Liver (tissue), 9 donors: ENCODE results near the gene P4HA1. TPM values are rescaled to one million over a fixed set of nuclear protein-coding genes. Genes with fewer than 3 reads are reported as not detected.

Experiments
- DNase-seq: peaks from one replicate; pipeline ENCODE4 v3.0.0-alpha.2; 2017; ENCODE audit warnings: low spot score
- H3K27ac ChIP-seq, 2 donors: one replicate each; pipeline ENCODE4 v1.7.0; 2013; ENCODE audit warnings: inconsistent platforms in 2 of 2, low read length in 2 of 2, control low read depth in 1 of 2, low read depth in 1 of 2, mild to moderate bottlenecking in 1 of 2
- H3K27me3 ChIP-seq, 4 donors: one replicate each; pipeline versions ENCODE4 v1.6.1 to v1.7.0; 2013; ENCODE audit warnings: low read length in 3 of 4, inconsistent platforms in 1 of 4, mild to moderate bottlenecking in 1 of 4, moderate library complexity in 1 of 4; ENCODE audit not compliant: control insufficient read depth in 4 of 4, insufficient read depth in 4 of 4
- H3K36me3 ChIP-seq, 4 donors: one replicate each; pipeline versions ENCODE4 v1.6.1 to v1.7.0; 2013; ENCODE audit warnings: low read length in 3 of 4, mild to moderate bottlenecking in 3 of 4, low read depth in 1 of 4, moderate library complexity in 1 of 4; ENCODE audit not compliant: control insufficient read depth in 4 of 4, insufficient read depth in 3 of 4
- H3K4me1 ChIP-seq, 4 donors: one replicate each; pipeline versions ENCODE4 v1.6.1 to v1.7.0; 2013; ENCODE audit warnings: low read length in 3 of 4, mild to moderate bottlenecking in 3 of 4, moderate library complexity in 1 of 4; ENCODE audit not compliant: control insufficient read depth in 4 of 4, insufficient read depth in 4 of 4
- H3K4me3 ChIP-seq, 3 donors: one replicate each; pipeline versions ENCODE4 v1.6.1 to v1.7.0; 2013; ENCODE audit warnings: low read length in 3 of 3, control low read depth in 1 of 3, low read depth in 1 of 3, mild to moderate bottlenecking in 1 of 3
- H3K9ac ChIP-seq, 2 donors: one replicate each; pipeline ENCODE4 v1.7.0; 2013; ENCODE audit warnings: low read length in 2 of 2, mild to moderate bottlenecking in 2 of 2, moderate library complexity in 2 of 2, control low read depth in 1 of 2, low read depth in 1 of 2
- H3K9me3 ChIP-seq, 4 donors: one replicate each; pipeline versions ENCODE4 v1.6.1 to v1.7.0; 2013; ENCODE audit warnings: low read length in 3 of 4; ENCODE audit not compliant: control insufficient read depth in 4 of 4
- EGR1 ChIP-seq, 2 donors: IDR thresholded peaks; 2 replicates each; pipeline ENCODE4 v1.6.1; 2016 to 2018; ENCODE audit warnings: antibody characterized with exemption in 2 of 2, low read depth in 2 of 2
- FOXA2 ChIP-seq: IDR thresholded peaks from 2 replicates; pipeline ENCODE4 v1.6.1; 2016; ENCODE audit warnings: antibody characterized with exemption
- GABPA ChIP-seq, 2 donors: IDR thresholded peaks in 1 of 2; conservative IDR thresholded peaks in 1 of 2; 2 replicates each; pipeline ENCODE4 v1.6.1; 2016; ENCODE audit warnings: antibody characterized with exemption in 2 of 2, mild to moderate bottlenecking in 1 of 2, moderate library complexity in 1 of 2
- HNF4G ChIP-seq: IDR thresholded peaks from 2 replicates; pipeline ENCODE4 v1.6.1; 2016; ENCODE audit warnings: antibody characterized with exemption
- JUND ChIP-seq, 2 donors: IDR thresholded peaks; 2 replicates each; pipeline ENCODE4 v1.6.1; 2016; ENCODE audit warnings: antibody characterized with exemption in 2 of 2
- RAD21 ChIP-seq, 2 donors: IDR thresholded peaks; 2 replicates each; pipeline ENCODE4 v1.6.1; 2016; ENCODE audit warnings: antibody characterized with exemption in 2 of 2, mild to moderate bottlenecking in 2 of 2
- RXRA ChIP-seq, 2 donors: IDR thresholded peaks; 2 replicates each; pipeline ENCODE4 v1.6.1; 2017 to 2018; ENCODE audit warnings: antibody characterized with exemption in 2 of 2, mild to moderate bottlenecking in 1 of 2
- SP1 ChIP-seq: IDR thresholded peaks from 2 replicates; pipeline ENCODE4 v1.6.1; 2018; ENCODE audit warnings: antibody characterized with exemption, mild to moderate bottlenecking
- TAF1 ChIP-seq: conservative IDR thresholded peaks from 2 replicates; pipeline ENCODE4 v1.6.1; 2016; ENCODE audit warnings: antibody characterized with exemption, mild to moderate bottlenecking
- YY1 ChIP-seq: IDR thresholded peaks from 2 replicates; pipeline ENCODE4 v1.6.1; 2016; ENCODE audit warnings: antibody characterized with exemption, mild to moderate bottlenecking
- WGBS: extraction: QIAGEN DNeasy Blood & Tissue Kit; methylation state at CpG from one replicate; pipeline ENCODE4 v1.1.7; 2013; 5-methylcytosine and 5-hydroxymethylcytosine counted together
- polyA plus RNA-seq, 2 donors: library from polyadenylated mRNA; stranded (reverse) in 1 of 2; unstranded in 1 of 2; fragments of 200-250 nt in 1 of 2; fragments of >200 nt in 1 of 2; fragmentation: Nextera tagmentation in 1 of 2; extraction: Ambion mirVana in 1 of 2; gene quantifications; one replicate each; pipeline versions ENCODE4 v1.2.1 to v1.2.3, GENCODE V29; 2013 to 2015
- total RNA-seq, 2 donors: library from RNA; depleted of rRNA; stranded (reverse); fragments of >200 nt; gene quantifications; one replicate each; pipeline ENCODE4 v1.2.3, GENCODE V29; 2014
- TF ChIP-seq, protein P1 (sequence below): IDR thresholded peaks from 2 replicates; pipeline ENCODE4 v1.6.1; 2016; ENCODE audit warnings: antibody characterized with exemption
- TF ChIP-seq, protein P2 (sequence below): IDR thresholded peaks from 2 replicates; pipeline ENCODE4 v1.6.1; 2016; ENCODE audit warnings: antibody characterized with exemption, mild to moderate bottlenecking
- TF ChIP-seq, protein P3 (sequence below): IDR thresholded peaks from 2 replicates; pipeline ENCODE4 v1.6.1; 2016; ENCODE audit warnings: antibody characterized with exemption
- TF ChIP-seq, protein P4 (sequence below): fragments of 150-350 bp; IDR thresholded peaks from 2 replicates; pipeline ENCODE4 v1.5.1; 2017; ENCODE audit warnings: improper control_type of control experiment, low read depth, low read length; ENCODE audit not compliant: missing input control
- donor health status: healthy.
- donor health status: healthy.
- donor health status: healthy.
- donor health status: healthy.
- donor health status: healthy.

The P4HA1 gene
- total and polyA plus RNA-seq, 4 donors, result 6.1 to 63.7 (median 23.7) TPM

DNA sequence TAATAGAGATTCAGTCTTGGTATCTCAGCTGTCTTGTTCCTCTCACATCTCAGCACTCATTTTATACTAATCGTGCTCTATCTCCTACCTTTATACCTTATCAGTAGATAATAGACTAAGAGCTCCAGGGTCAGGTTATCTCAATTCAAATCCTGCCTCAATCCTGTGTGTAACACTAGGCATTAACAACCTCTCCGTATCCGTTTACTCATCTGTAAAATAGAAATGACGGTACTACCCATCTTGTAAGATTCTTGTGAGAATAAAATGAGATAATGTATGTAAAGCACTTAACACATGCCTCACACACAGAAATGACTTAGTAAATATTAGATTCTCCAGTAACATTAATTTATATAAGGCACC, 622 bp upstream of the P4HA1 start:
- Histone ChIP-seq H3K9ac (peak overlapping the region; percentile 56 to 85), H3K36me3 (peaks cover 0 to 2% (median 0%) of the 10 kb centered on the region in 4 donors), H3K27ac (peak overlapping the region; percentile 89 to 98), H3K9me3 (no peaks in the 10 kb centered on the region), H3K27me3 (no peaks in the 10 kb centered on the region), H3K4me3 (peak overlapping the region in 1 of 3 donors; percentile 22), H3K4me1 (peaks cover 0 to 15% (median 2%) of the 10 kb centered on the region in 4 donors)
- 51% methylated on average over 4 of the region's 4 CpGs for WGBS
- no peak for DNase-seq
- TF ChIP-seq RXRA (IDR thresholded peaks at IDR 0.05) (no peak), RAD21 (IDR thresholded peaks at IDR 0.05) (no peak), EGR1 (IDR thresholded peaks at IDR 0.05; ENCODE audit: low read depth in 2 of 2) (no peak), JUND (IDR thresholded peaks at IDR 0.05) (no peak), FOXA2 (no peak), HNF4G (no peak), TAF1 (no peak), GABPA (IDR thresholded peaks at IDR 0.05 in 1 of 2, conservative IDR thresholded peaks at IDR 0.05 in 1 of 2) (no peak)
- TF ChIP-seq, protein P1, sequence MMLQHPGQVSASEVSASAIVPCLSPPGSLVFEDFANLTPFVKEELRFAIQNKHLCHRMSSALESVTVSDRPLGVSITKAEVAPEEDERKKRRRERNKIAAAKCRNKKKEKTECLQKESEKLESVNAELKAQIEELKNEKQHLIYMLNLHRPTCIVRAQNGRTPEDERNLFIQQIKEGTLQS, result no peak
- TF ChIP-seq, protein P2, sequence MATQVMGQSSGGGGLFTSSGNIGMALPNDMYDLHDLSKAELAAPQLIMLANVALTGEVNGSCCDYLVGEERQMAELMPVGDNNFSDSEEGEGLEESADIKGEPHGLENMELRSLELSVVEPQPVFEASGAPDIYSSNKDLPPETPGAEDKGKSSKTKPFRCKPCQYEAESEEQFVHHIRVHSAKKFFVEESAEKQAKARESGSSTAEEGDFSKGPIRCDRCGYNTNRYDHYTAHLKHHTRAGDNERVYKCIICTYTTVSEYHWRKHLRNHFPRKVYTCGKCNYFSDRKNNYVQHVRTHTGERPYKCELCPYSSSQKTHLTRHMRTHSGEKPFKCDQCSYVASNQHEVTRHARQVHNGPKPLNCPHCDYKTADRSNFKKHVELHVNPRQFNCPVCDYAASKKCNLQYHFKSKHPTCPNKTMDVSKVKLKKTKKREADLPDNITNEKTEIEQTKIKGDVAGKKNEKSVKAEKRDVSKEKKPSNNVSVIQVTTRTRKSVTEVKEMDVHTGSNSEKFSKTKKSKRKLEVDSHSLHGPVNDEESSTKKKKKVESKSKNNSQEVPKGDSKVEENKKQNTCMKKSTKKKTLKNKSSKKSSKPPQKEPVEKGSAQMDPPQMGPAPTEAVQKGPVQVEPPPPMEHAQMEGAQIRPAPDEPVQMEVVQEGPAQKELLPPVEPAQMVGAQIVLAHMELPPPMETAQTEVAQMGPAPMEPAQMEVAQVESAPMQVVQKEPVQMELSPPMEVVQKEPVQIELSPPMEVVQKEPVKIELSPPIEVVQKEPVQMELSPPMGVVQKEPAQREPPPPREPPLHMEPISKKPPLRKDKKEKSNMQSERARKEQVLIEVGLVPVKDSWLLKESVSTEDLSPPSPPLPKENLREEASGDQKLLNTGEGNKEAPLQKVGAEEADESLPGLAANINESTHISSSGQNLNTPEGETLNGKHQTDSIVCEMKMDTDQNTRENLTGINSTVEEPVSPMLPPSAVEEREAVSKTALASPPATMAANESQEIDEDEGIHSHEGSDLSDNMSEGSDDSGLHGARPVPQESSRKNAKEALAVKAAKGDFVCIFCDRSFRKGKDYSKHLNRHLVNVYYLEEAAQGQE, result no peak
- TF ChIP-seq, protein P3, sequence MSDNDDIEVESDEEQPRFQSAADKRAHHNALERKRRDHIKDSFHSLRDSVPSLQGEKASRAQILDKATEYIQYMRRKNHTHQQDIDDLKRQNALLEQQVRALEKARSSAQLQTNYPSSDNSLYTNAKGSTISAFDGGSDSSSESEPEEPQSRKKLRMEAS, result no peak
- TF ChIP-seq, protein P4, sequence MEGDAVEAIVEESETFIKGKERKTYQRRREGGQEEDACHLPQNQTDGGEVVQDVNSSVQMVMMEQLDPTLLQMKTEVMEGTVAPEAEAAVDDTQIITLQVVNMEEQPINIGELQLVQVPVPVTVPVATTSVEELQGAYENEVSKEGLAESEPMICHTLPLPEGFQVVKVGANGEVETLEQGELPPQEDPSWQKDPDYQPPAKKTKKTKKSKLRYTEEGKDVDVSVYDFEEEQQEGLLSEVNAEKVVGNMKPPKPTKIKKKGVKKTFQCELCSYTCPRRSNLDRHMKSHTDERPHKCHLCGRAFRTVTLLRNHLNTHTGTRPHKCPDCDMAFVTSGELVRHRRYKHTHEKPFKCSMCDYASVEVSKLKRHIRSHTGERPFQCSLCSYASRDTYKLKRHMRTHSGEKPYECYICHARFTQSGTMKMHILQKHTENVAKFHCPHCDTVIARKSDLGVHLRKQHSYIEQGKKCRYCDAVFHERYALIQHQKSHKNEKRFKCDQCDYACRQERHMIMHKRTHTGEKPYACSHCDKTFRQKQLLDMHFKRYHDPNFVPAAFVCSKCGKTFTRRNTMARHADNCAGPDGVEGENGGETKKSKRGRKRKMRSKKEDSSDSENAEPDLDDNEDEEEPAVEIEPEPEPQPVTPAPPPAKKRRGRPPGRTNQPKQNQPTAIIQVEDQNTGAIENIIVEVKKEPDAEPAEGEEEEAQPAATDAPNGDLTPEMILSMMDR, result no peak

- under 1% methylated on average over 29 of the region's 29 CpGs for WGBS
- peak overlapping the region; percentile 98 to 100 for H3K27ac ChIP-seq
- H3K9ac ChIP-seq, result peak overlapping the region; percentile 97 to 98
- TF ChIP-seq, protein P3, result peak; percentile 8
- TF ChIP-seq SP1 (no peak), YY1 (peak; percentile 3)
- H3K4me1 ChIP-seq, result peaks cover 0 to 15% (median 4%) of the 10 kb centered on the region in 4 donors
- H3K9me3 ChIP-seq, result no peaks in the 10 kb centered on the region
- peak; percentile 69 for DNase-seq
- H3K27me3 ChIP-seq, result no peaks in the 10 kb centered on the region
- peaks cover 0 to 2% (median 0%) of the 10 kb centered on the region in 4 donors for H3K36me3 ChIP-seq
- peak overlapping the region; percentile 81 to 94 (median 82) for H3K4me3 ChIP-seq
Observed at GRCh38 chr10:73096041-73096448, 621 bp downstream of the P4HA1 start.
